Measurements from ENCODE around the gene DUS2.
"Not testable (repeated sequence)": the region's sequence is repeated elsewhere in the genome, so short reads cannot be mapped to it uniquely, and the experiment has no call there.

DUS2 gene

GRCh38 chr16:68091380-68092261 lies 68.5 kb downstream of the DUS2 start:
- DNase-seq (ENCODE audit: low read depth in 2 of 2): no peak

GRCh38 chr16:68092275-68092674 lies 69.2 kb downstream of the DUS2 start:
- DNase-seq (ENCODE audit: low read depth in 2 of 2): not testable (repeated sequence)

GRCh38 chr16:68093816-68094613 lies 70.9 kb downstream of the DUS2 start:
- no peak for DNase-seq (ENCODE audit: low read depth in 2 of 2)

- no peak for DNase-seq (ENCODE audit: low read depth in 2 of 2)
Observed at GRCh38 chr16:68094614-68094934, 71.5 kb downstream of the DUS2 start.

GRCh38 chr16:68096491-68096890 lies 73.4 kb downstream of the DUS2 start:
- DNase-seq (ENCODE audit: low read depth in 2 of 2): no peak

GRCh38 chr16:68097088-68097487 lies 74.0 kb downstream of the DUS2 start:
- no peak for DNase-seq (ENCODE audit: low read depth in 2 of 2)

- DNase-seq (ENCODE audit: low read depth in 2 of 2): no peak
Observed at GRCh38 chr16:68097895-68098294, 74.8 kb downstream of the DUS2 start.

- no peak for DNase-seq (ENCODE audit: low read depth in 2 of 2)
Observed at GRCh38 chr16:68100488-68100887, 77.4 kb downstream of the DUS2 start.

GRCh38 chr16:68105611-68106010 lies 82.5 kb downstream of the DUS2 start:
- DNase-seq (ENCODE audit: low read depth in 2 of 2): no peak

GRCh38 chr16:68107230-68107928 lies 84.3 kb downstream of the DUS2 start:
- DNase-seq (ENCODE audit: low read depth in 2 of 2): not testable (repeated sequence)

GRCh38 chr16:68109156-68109555 lies 86.1 kb downstream of the DUS2 start:
- not testable (repeated sequence) for DNase-seq (ENCODE audit: low read depth in 2 of 2)

- DNase-seq (ENCODE audit: low read depth in 2 of 2): not testable (repeated sequence)
Observed at GRCh38 chr16:68110611-68111010, 87.5 kb downstream of the DUS2 start.

GRCh38 chr16:68111379-68111778 lies 88.3 kb downstream of the DUS2 start:
- no peak for DNase-seq (ENCODE audit: low read depth in 2 of 2)

- DNase-seq (ENCODE audit: low read depth in 2 of 2): no peak
Observed at GRCh38 chr16:68113059-68113761, 90.1 kb downstream of the DUS2 start.

GRCh38 chr16:68113765-68114240 lies 90.7 kb downstream of the DUS2 start:
- no peak for DNase-seq (ENCODE audit: low read depth in 2 of 2)

GRCh38 chr16:68114939-68115338 lies 91.9 kb downstream of the DUS2 start:
- DNase-seq (ENCODE audit: low read depth in 2 of 2): not testable (repeated sequence)

- DNase-seq (ENCODE audit: low read depth in 2 of 2): no peak
Observed at GRCh38 chr16:68115851-68116250, 92.8 kb downstream of the DUS2 start.

GRCh38 chr16:68116256-68116867 lies 93.3 kb downstream of the DUS2 start:
- no peak for DNase-seq (ENCODE audit: low read depth in 2 of 2)

GRCh38 chr16:68117884-68118283 lies 94.8 kb downstream of the DUS2 start:
- DNase-seq (ENCODE audit: low read depth in 2 of 2): no peak

GRCh38 chr16:68118954-68119353 lies 95.9 kb downstream of the DUS2 start:
- DNase-seq (ENCODE audit: low read depth in 2 of 2): not testable (repeated sequence)

- DNase-seq (ENCODE audit: low read depth in 2 of 2): not testable (repeated sequence)
Observed at GRCh38 chr16:68120496-68120895, 97.4 kb downstream of the DUS2 start.

All from stimulated activated CD8-positive, alpha-beta memory T cell treated with anti-CD3 and anti-CD28 coated beads, Interleukin-15, amount 100 ng/mL, for 48 hours (primary cell).